Glomerular visceral epithelial cell (primary cell): ENCODE data around the gene SFI1.

Source experiments
- DNase-seq: peaks from one replicate; pipeline ENCODE4 v3.0.0-alpha.2; 2016; ENCODE audit errors: extremely low spot score

The SFI1 gene

GRCh38 chr22:31616315-31616980 is 120.1 kb downstream of the SFI1 start:
- no peak for DNase-seq

DNA sequence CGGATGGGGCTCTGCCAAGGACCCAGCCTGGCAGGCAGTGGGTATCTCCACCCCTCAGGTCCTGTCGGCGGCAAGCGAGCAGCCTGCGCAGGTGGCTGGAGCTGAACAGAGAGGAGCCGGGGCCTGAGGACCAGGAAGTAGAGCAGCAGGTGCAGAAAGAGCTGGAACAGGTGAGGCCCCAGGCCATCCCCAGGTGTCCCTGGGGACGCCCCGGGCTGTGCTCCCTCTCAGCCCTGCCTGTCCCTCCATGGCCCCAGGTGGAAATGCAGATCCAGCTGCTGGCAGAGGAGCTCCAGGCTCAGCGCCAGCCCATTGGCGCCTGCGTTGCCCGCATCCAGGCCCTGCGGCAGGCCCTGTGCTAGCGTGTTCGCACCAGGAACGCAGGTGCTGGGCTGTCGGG is 121.7 kb downstream of the SFI1 start:
- no peak for DNase-seq

DNA sequence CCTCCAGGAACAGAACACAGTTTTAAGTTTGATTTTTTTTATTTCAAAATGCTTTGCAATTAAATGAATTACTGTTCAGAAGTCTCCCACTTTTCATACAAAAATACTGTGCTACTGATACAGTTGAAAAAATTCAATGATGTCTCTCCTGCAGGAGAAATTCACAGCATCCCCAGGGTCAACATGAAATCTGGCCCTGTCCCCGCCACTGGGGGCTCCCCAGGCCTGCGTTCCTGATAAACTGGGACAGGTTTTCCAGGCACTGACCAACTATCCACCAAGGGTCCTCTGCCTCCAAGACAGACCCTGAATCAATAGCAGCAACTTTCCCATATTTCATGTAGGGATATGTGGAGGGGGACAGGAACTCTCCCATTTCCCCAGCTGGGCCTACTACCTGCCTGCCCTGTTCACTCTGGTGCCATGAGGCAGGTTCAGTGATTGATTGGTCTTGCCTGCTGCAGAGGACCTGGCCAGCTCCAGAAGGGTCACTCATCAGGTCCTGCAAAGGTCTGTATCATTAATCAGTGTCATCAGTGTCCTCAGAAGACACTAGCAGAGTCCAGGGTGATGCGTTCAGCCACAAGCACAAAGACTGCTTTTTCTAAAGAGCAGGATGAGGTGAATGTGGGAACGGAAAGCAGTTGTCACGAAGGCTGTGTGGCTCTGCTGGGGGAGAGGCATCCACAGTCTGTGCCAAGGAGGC is 122.3 kb downstream of the SFI1 start:
- no peak for DNase-seq

DNA sequence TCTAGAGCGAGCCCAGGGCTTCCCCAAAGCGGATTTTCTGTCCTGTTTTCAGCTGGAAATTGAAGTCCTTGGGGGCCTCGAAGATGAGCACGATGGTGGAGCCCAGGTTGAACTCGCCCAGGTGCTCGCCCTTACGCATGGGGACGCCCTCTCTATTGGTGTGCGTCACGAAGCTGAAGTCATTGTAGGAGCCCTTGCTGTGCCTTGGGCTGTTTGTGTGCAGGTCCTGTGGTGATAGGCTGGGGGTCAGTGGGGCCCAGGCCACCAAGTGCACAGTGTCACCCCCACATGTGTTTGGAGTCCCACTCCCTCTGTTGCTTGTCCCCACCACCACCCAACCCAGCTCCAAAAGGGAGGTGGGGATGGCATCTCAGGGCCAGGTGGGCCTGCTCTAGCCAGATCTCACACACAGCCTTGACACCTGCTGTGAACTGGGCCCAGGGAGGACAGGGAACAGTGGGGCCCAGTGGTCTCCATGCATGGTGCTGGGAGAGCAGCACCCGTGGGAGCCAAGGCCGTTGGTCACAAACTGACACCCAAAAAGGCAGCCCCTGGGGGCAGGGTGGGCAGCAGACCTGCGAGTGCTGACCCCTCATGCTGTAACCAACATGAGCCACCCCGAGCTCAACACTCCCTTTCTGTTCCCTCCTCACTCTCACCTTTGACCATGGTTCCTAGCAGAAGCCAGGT is 123.4 kb downstream of the SFI1 start:
- DNase-seq = no peak

- DNase-seq = no peak
These were observed 124.6 kb downstream of the SFI1 start for GRCh38 chr22:31620756-31621480.

GRCh38 chr22:31621507-31622124 is 125.3 kb downstream of the SFI1 start:
- no peak for DNase-seq

GRCh38 chr22:31622980-31623379 is 126.6 kb downstream of the SFI1 start:
- DNase-seq = no peak

DNA sequence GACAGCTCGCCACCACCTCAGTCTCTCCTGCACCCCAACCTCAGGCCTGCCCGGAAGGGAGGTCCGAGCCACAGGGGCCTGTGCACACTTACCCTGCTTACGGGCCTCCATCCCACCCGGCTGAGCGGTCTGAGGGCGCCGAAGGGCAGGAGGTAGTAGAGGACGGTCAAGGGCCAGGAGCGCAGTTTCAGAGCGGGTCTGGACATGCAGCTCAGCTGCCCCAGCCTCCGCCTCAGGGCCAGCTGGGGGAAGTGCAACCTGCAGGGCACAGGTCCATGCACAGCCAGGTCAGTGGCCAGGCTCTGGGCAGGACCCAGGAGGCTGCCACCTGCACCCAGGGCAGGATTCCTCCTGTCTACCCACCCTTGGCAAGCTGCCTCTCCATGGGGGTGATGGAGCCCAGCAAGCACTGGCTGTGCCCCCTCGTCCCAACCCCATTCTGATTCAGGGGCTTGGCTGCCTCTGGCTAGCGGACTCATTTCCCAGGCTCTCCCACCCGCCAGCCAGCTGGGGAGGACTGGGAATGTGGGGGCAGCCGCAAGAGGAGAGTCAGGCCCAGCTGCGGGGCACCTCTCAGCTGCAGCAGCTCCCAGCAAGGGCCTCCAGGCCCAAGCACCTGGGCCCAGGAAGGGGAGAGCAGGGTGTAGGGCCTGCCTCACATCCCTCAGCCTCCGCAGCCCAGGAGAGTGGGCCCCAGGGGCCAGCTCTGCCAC is 127.4 kb downstream of the SFI1 start:
- DNase-seq = no peak

GRCh38 chr22:31625257-31625640 is 128.9 kb downstream of the SFI1 start:
- DNase-seq = no peak

- no peak for DNase-seq
These were observed 129.5 kb downstream of the SFI1 start for GRCh38 chr22:31625661-31626426.

- DNase-seq = no peak
These were observed 130.3 kb downstream of the SFI1 start for GRCh38 chr22:31626427-31627150.

DNA sequence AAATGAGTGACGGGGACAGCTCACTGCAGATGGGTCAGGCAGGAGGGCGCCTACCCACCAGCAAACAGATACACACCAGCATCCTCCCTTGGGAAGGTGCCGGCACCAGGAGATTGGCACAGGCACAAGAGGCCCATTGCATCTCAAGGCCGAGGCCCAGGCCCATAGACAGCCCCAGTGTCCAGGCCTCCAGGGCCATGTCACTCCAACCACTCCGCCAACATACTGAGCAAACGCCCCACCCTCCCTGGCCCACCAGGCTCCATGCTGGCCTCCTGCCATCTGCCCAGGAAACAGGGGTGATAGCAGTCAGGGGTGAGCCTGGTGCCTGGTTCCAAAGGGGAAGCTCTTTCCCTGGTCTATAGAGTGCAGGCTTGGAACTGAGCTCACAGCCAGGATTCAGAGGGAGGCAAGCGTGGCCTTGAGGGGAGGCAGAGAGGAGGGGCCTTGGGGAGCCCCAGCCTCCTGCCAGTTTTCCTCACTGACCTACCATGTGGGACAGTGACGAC is 130.9 kb downstream of the SFI1 start:
- DNase-seq = no peak

- DNase-seq = no peak
These were observed 132.0 kb downstream of the SFI1 start for GRCh38 chr22:31628362-31628761.

GRCh38 chr22:31628969-31629708 is 132.8 kb downstream of the SFI1 start:
- no peak for DNase-seq

- no peak for DNase-seq
These were observed 133.4 kb downstream of the SFI1 start for GRCh38 chr22:31629741-31630184.

GRCh38 chr22:31630331-31631329 is 134.3 kb downstream of the SFI1 start:
- DNase-seq = peak; percentile 81

DNA sequence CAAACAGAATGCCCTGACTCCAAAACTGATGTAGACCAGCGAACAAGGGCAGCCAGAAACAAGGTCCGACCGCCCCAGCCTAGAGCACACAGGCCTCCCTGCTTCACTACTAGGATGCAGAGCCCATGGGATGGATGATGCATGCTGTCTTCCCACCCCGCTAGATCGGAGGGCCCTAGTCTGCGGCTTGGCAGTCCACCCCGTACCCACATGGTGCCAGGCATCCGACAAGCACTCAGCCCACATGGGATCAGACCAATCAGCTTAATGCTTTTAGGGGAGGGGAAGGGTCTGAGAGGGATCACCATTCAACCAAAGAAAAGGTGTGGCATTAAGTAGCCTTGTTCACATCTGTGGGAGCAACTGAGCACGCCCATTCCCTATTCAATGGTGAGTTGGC is 135.1 kb downstream of the SFI1 start:
- no peak for DNase-seq
